ENCODE results near the gene AGBL2. TPM values are rescaled to one million over a fixed set of nuclear protein-coding genes. Genes with fewer than 3 reads are reported as not detected.

AGBL2 gene
- total and polyA plus RNA-seq, 9 of the 15 experiments (the other 6 are each of a cell fraction or from before 2014, with no cell fraction given), result 0.57 to 6.5 (median 1.3) TPM

GRCh38 chr11:47715082-47715669 lies at the start of gene AGBL2 (continued):
- TF ChIP-seq PBX2 (CRISPR knock-in tag; IDR thresholded peaks at IDR 0.05; ENCODE audit: low read depth) (no peak), PBX2 (tag; conservative IDR thresholded peaks at IDR 0.05; ENCODE audit: low read depth) (no peak), ELF2 (CRISPR knock-in tag; IDR thresholded peaks at IDR 0.05) (peak; percentile 68; the same call in 1 of the 2 replicates), BCLAF1 (IDR thresholded peaks at IDR 0.05; ENCODE audit: borderline replicate concordance in 1 of 2, control insufficient read depth in 1 of 2, low read depth in 2 of 2, low read length in 1 of 2) (no peak), JUNB (CRISPR knock-in tag; conservative IDR thresholded peaks at IDR 0.05) (no peak), EGR1 (conservative IDR thresholded peaks at IDR 0.05) (no peak), GMEB1 (CRISPR knock-in tag; IDR thresholded peaks at IDR 0.05) (no peak), TFAP4 (CRISPR knock-in tag; IDR thresholded peaks at IDR 0.05; ENCODE audit: borderline replicate concordance) (peak; percentile 58), POLR2A (conservative IDR thresholded peaks at IDR 0.05) (peak; percentile 66), ZBTB33 (CRISPR knock-in tag; IDR thresholded peaks at IDR 0.05) (peak; percentile 87), VEZF1 (CRISPR knock-in tag; IDR thresholded peaks at IDR 0.05) (peak; percentile 72), IRF1 (CRISPR knock-in tag; IDR thresholded peaks at IDR 0.05; ENCODE audit: borderline replicate concordance) (no peak), ZNF431 (CRISPR knock-in tag; IDR thresholded peaks at IDR 0.05) (no peak), ETV1 (tag; conservative IDR thresholded peaks at IDR 0.05; ENCODE audit: low read depth) (peak; percentile 77)

All from K562 (cell line).